GM12878 (cell line): ENCODE results near the gene TENT5A. TPM values are rescaled to one million over a fixed set of nuclear protein-coding genes. Genes with fewer than 3 reads are reported as not detected.

Source experiments
- ATAC-seq: fragments of 200-7000 bp; cut with Tn5 transposase; 3 replicates; pipeline ENCODE4 v1.9.1; 2020; ENCODE audit warnings: mild to moderate bottlenecking, moderate library complexity
- BruUV-seq: library from RNA; stranded (reverse); fragments of 400-500 nt; replicated peaks from 2 replicates; lab custom pipeline; 2021; lab: Mats Ljungman, UMichigan
- CTCF ChIA-PET: fragments of 300-600 bp; sonication (Branson Sonifier 250); formaldehyde crosslinking; extraction: SDS; loops from one replicate; lab custom pipeline; 2021; ENCODE audit warnings: inconsistent platforms; lab: Yijun Ruan, JAX
- POLR2A ChIA-PET: fragments of 350-600 bp; formaldehyde crosslinking; extraction: SDS; loops from one replicate; lab custom pipeline; 2021; ENCODE audit warnings: inconsistent platforms; lab: Charles Lee
- RAD21 ChIA-PET: fragments of 300-600 bp; sonication (Branson Sonifier 250); formaldehyde crosslinking; loops from one replicate; lab custom pipeline; 2023; ENCODE audit warnings: antibody characterized with exemption; ENCODE audit not compliant: unreplicated experiment; lab: Charles Lee
- SMC1A ChIA-PET: fragments of 300-600 bp; sonication (Branson Sonifier 250); formaldehyde crosslinking; loops from one replicate; lab custom pipeline; 2023; ENCODE audit not compliant: unreplicated experiment, uncharacterized antibody; lab: Charles Lee
- DNase-seq: peaks from one replicate; pipeline ENCODE4 v3.0.0-alpha.2; 2011; ENCODE audit warnings: low read depth, low spot score
- FAIRE-seq: peaks from 3 replicates; lab custom pipeline; 2011; peaks lifted over from hg19 to GRCh38; lab: Jason Lieb, UNC
- H2AFZ ChIP-seq: 2 replicates; pipeline ENCODE4 v1.6.0; 2011; ENCODE audit warnings: low read depth, low read length, control low read depth; ENCODE audit not compliant: control insufficient read depth
- H3K27ac ChIP-seq: 2 replicates; pipeline ENCODE4 v1.5.1; 2011; ENCODE audit warnings: control low read depth; ENCODE audit not compliant: control insufficient read depth, insufficient read depth
- H3K27me3 ChIP-seq, 2 experiments: replicated peaks in 1 of 2; 2 replicates each; pipeline versions ENCODE4 v1.6.0 to v1.6.1; 2011; ENCODE audit warnings: low read length in 1 of 2; ENCODE audit not compliant: control insufficient read depth in 2 of 2, insufficient read depth in 2 of 2
- H3K36me3 ChIP-seq, 2 experiments: 2 replicates each; pipeline ENCODE4 v1.5.1; 2011; ENCODE audit warnings: low read length in 1 of 2; ENCODE audit not compliant: control insufficient read depth in 2 of 2, insufficient read depth in 2 of 2
- H3K4me1 ChIP-seq: 2 replicates; pipeline ENCODE4 v1.6.1; 2011; ENCODE audit warnings: mild to moderate bottlenecking, low read length, moderate library complexity, mixed read lengths; ENCODE audit not compliant: control insufficient read depth, insufficient read depth
- H3K4me2 ChIP-seq: 2 replicates; pipeline ENCODE4 v1.6.0; 2011; ENCODE audit warnings: control low read depth; ENCODE audit not compliant: control insufficient read depth, insufficient read depth
- H3K4me3 ChIP-seq: fragments of 200-600 bp; sonication (generic); 2 replicates; pipeline ENCODE4 v1.5.1; 2016
- H3K79me2 ChIP-seq: 2 replicates; pipeline ENCODE4 v1.6.0; 2011; ENCODE audit warnings: low read length; ENCODE audit not compliant: control insufficient read depth, insufficient read depth
- H3K9ac ChIP-seq: 2 replicates; pipeline ENCODE4 v1.8.0; 2011; ENCODE audit warnings: low read length, control low read depth, mixed read lengths; ENCODE audit not compliant: control insufficient read depth, insufficient read depth
- H3K9me3 ChIP-seq: replicated peaks from 3 replicates; pipeline ENCODE4 v1.5.1; 2011; ENCODE audit warnings: mild to moderate bottlenecking, low read length; ENCODE audit not compliant: control insufficient read depth, insufficient read depth
- H4K20me1 ChIP-seq: 2 replicates; pipeline ENCODE4 v1.6.0; 2011; ENCODE audit not compliant: control insufficient read depth, insufficient read depth
- ASH2L ChIP-seq: fragments of 300-600, 200-600 bp; sonication (generic); IDR thresholded peaks from 2 replicates; pipeline ENCODE4 v1.6.1; 2017; ENCODE audit warnings: low read depth, mild to moderate bottlenecking, borderline replicate concordance
- BCL3 ChIP-seq: IDR thresholded peaks from 2 replicates; pipeline ENCODE4 v1.6.1; 2011; ENCODE audit warnings: borderline replicate concordance, low read depth, mild to moderate bottlenecking, moderate library complexity, low read length; ENCODE audit not compliant: insufficient read depth, poor library complexity, severe bottlenecking
- BCLAF1 ChIP-seq: fragments of 450-650 bp; IDR thresholded peaks from 2 replicates; pipeline ENCODE4 v1.6.1; 2017; ENCODE audit warnings: antibody characterized with exemption, mild to moderate bottlenecking, moderate library complexity
- CBX5 ChIP-seq: sonication (generic); IDR thresholded peaks from 2 replicates; pipeline ENCODE4 v1.6.1; 2016; ENCODE audit warnings: low read depth, moderate library complexity, mild to moderate bottlenecking, inconsistent platforms
- DPF2 ChIP-seq: fragments of 450-650 bp; IDR thresholded peaks from 2 replicates; pipeline ENCODE4 v1.6.1; 2017; ENCODE audit warnings: mild to moderate bottlenecking
- IKZF2 ChIP-seq, 2 experiments: fragments of 450-650 bp; IDR thresholded peaks; 2 replicates each; pipeline ENCODE4 v1.6.1; 2017; ENCODE audit warnings: mild to moderate bottlenecking in 2 of 2, moderate library complexity in 2 of 2
- LARP7 ChIP-seq: fragments of 450-650 bp; IDR thresholded peaks from 2 replicates; pipeline ENCODE4 v1.6.1; 2017; ENCODE audit warnings: mild to moderate bottlenecking
- MTA2 ChIP-seq: fragments of 450-650 bp; IDR thresholded peaks from 2 replicates; pipeline ENCODE4 v1.6.1; 2016; ENCODE audit warnings: low read depth, mild to moderate bottlenecking, moderate library complexity
- NBN ChIP-seq: fragments of 450-650 bp; IDR thresholded peaks from 2 replicates; pipeline ENCODE4 v1.6.1; 2016
- PRDM15 ChIP-seq: fragments of 450-650 bp; formaldehyde crosslinking; IDR thresholded peaks from 2 replicates; pipeline ENCODE4 v1.4.0; 2020; ENCODE audit warnings: mild to moderate bottlenecking, moderate library complexity
- SMARCA5 ChIP-seq: fragments of 450-650 bp; IDR thresholded peaks from 2 replicates; pipeline ENCODE4 v1.6.1; 2017; ENCODE audit warnings: mild to moderate bottlenecking
- SMC3 ChIP-seq: IDR thresholded peaks from 2 replicates; pipeline ENCODE4 v1.6.1; 2011; ENCODE audit warnings: low read length, improper control_type of control experiment, borderline replicate concordance
- SUZ12 ChIP-seq: fragments of 200-600 bp; sonication (generic); IDR thresholded peaks from one replicate; pipeline ENCODE4 v1.6.1; 2018; ENCODE audit warnings: antibody characterized with exemption, mild to moderate bottlenecking; ENCODE audit not compliant: unreplicated experiment
- YY1 ChIP-seq: IDR thresholded peaks from 2 replicates; pipeline ENCODE4 v1.6.1; 2011; ENCODE audit warnings: low read depth, mild to moderate bottlenecking, low read length
- WGBS: methylation state at CpG from one replicate; pipeline ENCODE4 v1.1.6; 2016; ENCODE audit warnings: low lambda C conversion rate; ENCODE audit not compliant: insufficient replicate concordance, insufficient coverage; ENCODE audit errors: missing lambda C conversion rate; 5-methylcytosine and 5-hydroxymethylcytosine counted together
- in situ Hi-C: fragments of 300-500 bp; cut with MboI; formaldehyde crosslinking; loops from 9 replicates; pipeline ENCODE4 v1.14.3; 2018; ENCODE audit warnings: mixed read lengths
- intact Hi-C: fragments of 100-400 bp; cut with micrococcal nuclease; formaldehyde crosslinking; loops from one replicate; pipeline ENCODE4 v1.14.2; 2022; ENCODE audit not compliant: unreplicated experiment
- polyA plus RNA-seq, 11 experiments: library from polyadenylated mRNA; depleted of rRNA in 4 of 11; unstranded in 6 of 11; stranded (reverse) in 5 of 11; fragments of >200 nt; fragmentation: Nextera tagmentation in 4 of 11; fragmentation: Illumina TruSeq in 1 of 11; extraction: Ambion mirVana in 4 of 11; extraction: Trizol in 1 of 11; gene quantifications; 1 replicate in 1 of 11; 2 replicates in 10 of 11; pipeline versions ENCODE4 v1.2.1 to v1.2.3, GENCODE V29; 2011 to 2016; ENCODE audit warnings: inconsistent platforms in 2 of 11, missing spikeins in 2 of 11, low read depth in 1 of 11
- total RNA-seq, 4 experiments: library from RNA; depleted of rRNA in 3 of 4; stranded (reverse); fragments of >200 nt in 3 of 4; fragmentation: Illumina TruSeq in 1 of 4; extraction: Trizol in 1 of 4; gene quantifications; 2 replicates each; pipeline versions ENCODE4 v1.2.1 to v1.2.3, GENCODE V29; 2013 to 2021

TENT5A gene
- total and polyA plus RNA-seq, 10 of the 15 experiments (the other 5 are each of a cell fraction or from before 2014, with no cell fraction given) = 0.25 to 9.6 (median 0.48) TPM

GRCh38 chr6:81753711-81754577, 1.5 kb upstream of the TENT5A start:
- SMC1A ChIA-PET = interaction anchor here (0.7 to 4.3 kb wide), 22 partner anchors 10 to 1805 kb away, joined by 3 to 25 read pairs (median 3); no protein-coding TSS in a partner anchor
- POLR2A ChIA-PET = interaction anchor here (1.3 kb wide), 1 partner anchor 63 kb away, joined by 3 read pairs; no protein-coding TSS in a partner anchor
- RAD21 ChIA-PET = interaction anchor here (0.6 to 4.0 kb wide), 26 partner anchors 12 to 647 kb away, joined by 3 to 28 read pairs (median 4); no protein-coding TSS in a partner anchor
- intact Hi-C loops (loop anchor here (5.0 to 10.0 kb wide), 3 partner anchors 253 to 1539 kb away; no protein-coding TSS in a partner anchor), in situ Hi-C loops (no loop called here)
- peaks cover 1% of the 10 kb centered on the region; the same call in 1 of the 3 replicates for H3K9me3 ChIP-seq
- WGBS = 34% methylated on average over 43 of the region's 43 CpGs
- H3K4me1 ChIP-seq = no peaks in the 10 kb centered on the region
- peak overlapping the region; percentile 61 for H3K4me3 ChIP-seq
- H2AFZ ChIP-seq = peak overlapping the region; percentile 42
- no TSS peak for BruUV-seq
- H3K27ac ChIP-seq = no peak overlapping the region
- ATAC-seq (peak; percentile 49), DNase-seq (no peak), FAIRE-seq (no peak)
- peak overlapping the region; percentile 98 for H3K4me2 ChIP-seq
- no peak overlapping the region for H3K9ac ChIP-seq
- CTCF ChIA-PET = interaction anchor here (0.5 to 4.7 kb wide), 18 partner anchors 13 to 1230 kb away, joined by 3 to 24 read pairs (median 4); no protein-coding TSS in a partner anchor
- no peaks in the 10 kb centered on the region for H3K36me3 ChIP-seq
- no peaks in the 10 kb centered on the region for H3K79me2 ChIP-seq
- peaks cover 0 to 10% of the 10 kb centered on the region in 2 experiments for H3K27me3 ChIP-seq
- no peaks in the 10 kb centered on the region for H4K20me1 ChIP-seq
- 0 out of 2 replicates have a peak, but pooled peaks have one; percentile 15 for TF ChIP-seq MTA2
- no peak for TF ChIP-seq SUZ12
- peak; percentile 63; the same call in 1 of the 2 replicates for TF ChIP-seq CBX5
- TF ChIP-seq DPF2 = peak; percentile 40; the same call in 1 of the 2 replicates
- TF ChIP-seq NBN = peak; percentile 38; the same call in 1 of the 2 replicates
- TF ChIP-seq SMARCA5 = peak; percentile 61; the same call in 1 of the 2 replicates
- TF ChIP-seq PRDM15 (CRISPR knock-in tag) = no peak
- 0 out of 2 replicates have a peak, but pooled peaks have one; percentile 21 for TF ChIP-seq BCLAF1
- TF ChIP-seq LARP7 = 0 out of 2 replicates have a peak, but pooled peaks have one; percentile 6
- TF ChIP-seq IKZF2 (IDR thresholded peaks at IDR 0.05) = peak in 1 of 2 experiments; percentile 9; a peak in 1 of 4 replicates
- no peak for TF ChIP-seq ASH2L
- TF ChIP-seq SMC3 = peak; percentile 50
- peak; percentile 82 for TF ChIP-seq YY1
- no peak for TF ChIP-seq BCL3
